Measurements from ENCODE around the gene ACOX1.

The ACOX1 gene

GRCh38 chr17:76008630-76009425, 29.9 kb upstream of the ACOX1 start:
- DNase-seq (ENCODE audit: low read depth): no peak

- no peak for DNase-seq (ENCODE audit: low read depth)
Observed at GRCh38 chr17:76008208-76008607, 29.2 kb upstream of the ACOX1 start.

GRCh38 chr17:76007850-76008165, 28.8 kb upstream of the ACOX1 start:
- DNase-seq (ENCODE audit: low read depth): no peak

GRCh38 chr17:76007131-76007849, 28.3 kb upstream of the ACOX1 start:
- DNase-seq (ENCODE audit: low read depth): no peak

GRCh38 chr17:76005263-76006149, 26.5 kb upstream of the ACOX1 start:
- DNase-seq (ENCODE audit: low read depth): no peak

GRCh38 chr17:76004750-76005262, 25.8 kb upstream of the ACOX1 start:
- DNase-seq (ENCODE audit: low read depth): no peak

GRCh38 chr17:76003915-76004314, 24.9 kb upstream of the ACOX1 start:
- no peak for DNase-seq (ENCODE audit: low read depth)

GRCh38 chr17:76002100-76002499, 23.1 kb upstream of the ACOX1 start:
- DNase-seq (ENCODE audit: low read depth): no peak

- no peak for DNase-seq (ENCODE audit: low read depth)
Observed at GRCh38 chr17:76000755-76001521, 22.0 kb upstream of the ACOX1 start, which contains the start of gene CDK3. CDK3 (plus strand) TSS chr17:76000855; CDS start chr17:76001426, 571 bp downstream.

- DNase-seq (ENCODE audit: low read depth): no peak
Observed at GRCh38 chr17:76000016-76000754, 21.2 kb upstream of the ACOX1 start.

- no peak for DNase-seq (ENCODE audit: low read depth)
Observed at GRCh38 chr17:75998327-75998795, 19.4 kb upstream of the ACOX1 start.

GRCh38 chr17:75996665-75997590, 18.0 kb upstream of the ACOX1 start:
- DNase-seq (ENCODE audit: low read depth): no peak

- no peak for DNase-seq (ENCODE audit: low read depth)
Observed at GRCh38 chr17:75995385-75995925, 16.5 kb upstream of the ACOX1 start.

GRCh38 chr17:75994802-75995370, 15.9 kb upstream of the ACOX1 start:
- DNase-seq (ENCODE audit: low read depth): no peak

- DNase-seq (ENCODE audit: low read depth): no peak
Observed at GRCh38 chr17:75991396-75991795, 12.4 kb upstream of the ACOX1 start.

- no peak for DNase-seq (ENCODE audit: low read depth)
Observed at GRCh38 chr17:75987041-75987440, 8.1 kb upstream of the ACOX1 start.

- DNase-seq (ENCODE audit: low read depth): no peak
Observed at GRCh38 chr17:75985986-75986385, 7.0 kb upstream of the ACOX1 start.

GRCh38 chr17:75983501-75984181, 4.7 kb upstream of the ACOX1 start:
- no peak for DNase-seq (ENCODE audit: low read depth)
